GM15510 (cell line): ENCODE results near the gene DNAH5.

Experiments used
- POLR2A ChIP-seq: IDR thresholded peaks from 3 replicates; pipeline ENCODE4 v1.6.1; 2011; ENCODE audit warnings: borderline replicate concordance; ENCODE audit not compliant: insufficient read length; ENCODE audit errors: extremely low read depth

The DNAH5 gene, protein sequence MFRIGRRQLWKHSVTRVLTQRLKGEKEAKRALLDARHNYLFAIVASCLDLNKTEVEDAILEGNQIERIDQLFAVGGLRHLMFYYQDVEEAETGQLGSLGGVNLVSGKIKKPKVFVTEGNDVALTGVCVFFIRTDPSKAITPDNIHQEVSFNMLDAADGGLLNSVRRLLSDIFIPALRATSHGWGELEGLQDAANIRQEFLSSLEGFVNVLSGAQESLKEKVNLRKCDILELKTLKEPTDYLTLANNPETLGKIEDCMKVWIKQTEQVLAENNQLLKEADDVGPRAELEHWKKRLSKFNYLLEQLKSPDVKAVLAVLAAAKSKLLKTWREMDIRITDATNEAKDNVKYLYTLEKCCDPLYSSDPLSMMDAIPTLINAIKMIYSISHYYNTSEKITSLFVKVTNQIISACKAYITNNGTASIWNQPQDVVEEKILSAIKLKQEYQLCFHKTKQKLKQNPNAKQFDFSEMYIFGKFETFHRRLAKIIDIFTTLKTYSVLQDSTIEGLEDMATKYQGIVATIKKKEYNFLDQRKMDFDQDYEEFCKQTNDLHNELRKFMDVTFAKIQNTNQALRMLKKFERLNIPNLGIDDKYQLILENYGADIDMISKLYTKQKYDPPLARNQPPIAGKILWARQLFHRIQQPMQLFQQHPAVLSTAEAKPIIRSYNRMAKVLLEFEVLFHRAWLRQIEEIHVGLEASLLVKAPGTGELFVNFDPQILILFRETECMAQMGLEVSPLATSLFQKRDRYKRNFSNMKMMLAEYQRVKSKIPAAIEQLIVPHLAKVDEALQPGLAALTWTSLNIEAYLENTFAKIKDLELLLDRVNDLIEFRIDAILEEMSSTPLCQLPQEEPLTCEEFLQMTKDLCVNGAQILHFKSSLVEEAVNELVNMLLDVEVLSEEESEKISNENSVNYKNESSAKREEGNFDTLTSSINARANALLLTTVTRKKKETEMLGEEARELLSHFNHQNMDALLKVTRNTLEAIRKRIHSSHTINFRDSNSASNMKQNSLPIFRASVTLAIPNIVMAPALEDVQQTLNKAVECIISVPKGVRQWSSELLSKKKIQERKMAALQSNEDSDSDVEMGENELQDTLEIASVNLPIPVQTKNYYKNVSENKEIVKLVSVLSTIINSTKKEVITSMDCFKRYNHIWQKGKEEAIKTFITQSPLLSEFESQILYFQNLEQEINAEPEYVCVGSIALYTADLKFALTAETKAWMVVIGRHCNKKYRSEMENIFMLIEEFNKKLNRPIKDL (N-terminal part only)

GRCh38 chr5:13944560-13945199 lies at the start of gene DNAH5:
TSS of gene DNAH5 (minus strand) at chr5:13944688. CDS start at chr5:13944438, 250 bp downstream.
- TF ChIP-seq POLR2A, result no peak

DNA sequence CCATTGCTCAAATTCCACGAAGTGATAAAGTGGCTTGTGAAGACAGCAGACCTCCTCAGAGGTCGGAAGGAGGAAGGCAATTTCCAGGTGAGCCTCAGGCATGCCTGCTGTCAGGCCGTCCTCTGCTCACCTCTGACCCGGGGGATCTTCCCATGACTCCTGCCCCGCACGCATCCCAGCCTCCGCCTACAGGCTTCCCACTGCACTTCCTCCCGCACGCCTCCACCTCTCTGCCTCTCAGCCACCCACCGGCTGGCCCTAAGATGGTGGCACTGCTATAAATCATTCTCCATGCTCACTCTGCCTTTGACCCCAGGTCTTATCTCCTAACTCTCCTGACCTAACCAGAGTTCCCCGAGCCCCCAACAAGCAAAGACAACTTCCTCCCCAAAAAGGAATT lies 49.4 kb upstream of the DNAH5 start:
- TF ChIP-seq POLR2A, result no peak

GRCh38 chr5:13992795-13993194 lies 48.3 kb upstream of the DNAH5 start:
- TF ChIP-seq POLR2A, result no peak

DNA sequence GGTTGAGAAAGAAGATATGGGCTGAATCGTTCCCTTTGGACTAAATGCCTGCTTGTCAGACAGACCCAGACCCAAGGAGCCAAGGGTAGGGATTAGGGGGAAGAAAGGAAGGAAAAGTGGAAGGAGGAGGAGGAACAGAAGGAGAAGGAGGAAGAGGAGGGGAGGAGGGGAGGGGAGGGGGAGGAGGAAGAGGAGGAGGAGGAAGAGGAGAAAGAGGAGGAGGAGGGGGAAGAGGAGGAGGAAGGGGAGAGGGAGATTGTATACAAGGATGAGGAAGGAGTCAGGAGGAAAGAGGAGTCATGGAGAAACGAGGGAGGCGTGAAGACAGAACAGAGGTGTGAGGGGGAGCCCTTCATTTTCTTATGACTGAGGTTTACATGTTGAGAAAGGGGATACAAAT lies 46.9 kb upstream of the DNAH5 start:
- no peak for TF ChIP-seq POLR2A

GRCh38 chr5:13990896-13991295 lies 46.4 kb upstream of the DNAH5 start:
- TF ChIP-seq POLR2A, result no peak

- TF ChIP-seq POLR2A, result no peak
Measured at GRCh38 chr5:13989832-13990231, 45.3 kb upstream of the DNAH5 start.

DNA sequence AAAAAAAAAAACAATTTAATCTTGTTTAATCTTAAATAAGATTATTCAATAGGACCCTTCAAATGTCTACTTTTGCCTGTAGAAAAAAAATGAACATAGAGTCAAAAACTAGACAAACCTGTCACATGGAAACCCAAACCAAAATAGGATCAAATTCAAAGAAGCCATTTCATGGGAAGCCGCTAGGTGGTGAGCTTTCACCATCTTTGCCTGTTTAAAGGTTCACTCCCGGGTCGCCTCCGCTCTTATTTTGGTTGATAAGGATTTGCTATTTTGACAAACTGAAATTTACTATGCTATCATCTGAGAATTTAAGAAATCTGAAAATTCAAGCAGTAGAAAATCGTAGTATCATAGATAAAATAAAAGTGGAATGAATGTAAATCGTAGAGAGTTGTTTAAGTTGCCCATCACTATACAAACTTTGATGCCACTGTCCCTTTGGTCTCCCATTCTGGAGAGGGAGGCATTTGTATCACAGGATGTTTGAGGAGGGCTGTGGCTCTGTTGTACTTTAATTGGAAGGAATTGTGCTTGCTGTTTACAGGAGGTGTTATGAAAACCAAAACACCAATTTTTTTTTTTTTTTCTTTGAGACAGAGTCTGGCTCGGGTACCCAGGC lies 43.5 kb upstream of the DNAH5 start:
- TF ChIP-seq POLR2A, result no peak

- TF ChIP-seq POLR2A, result no peak
Measured at GRCh38 chr5:13985731-13986418, 41.4 kb upstream of the DNAH5 start.

DNA sequence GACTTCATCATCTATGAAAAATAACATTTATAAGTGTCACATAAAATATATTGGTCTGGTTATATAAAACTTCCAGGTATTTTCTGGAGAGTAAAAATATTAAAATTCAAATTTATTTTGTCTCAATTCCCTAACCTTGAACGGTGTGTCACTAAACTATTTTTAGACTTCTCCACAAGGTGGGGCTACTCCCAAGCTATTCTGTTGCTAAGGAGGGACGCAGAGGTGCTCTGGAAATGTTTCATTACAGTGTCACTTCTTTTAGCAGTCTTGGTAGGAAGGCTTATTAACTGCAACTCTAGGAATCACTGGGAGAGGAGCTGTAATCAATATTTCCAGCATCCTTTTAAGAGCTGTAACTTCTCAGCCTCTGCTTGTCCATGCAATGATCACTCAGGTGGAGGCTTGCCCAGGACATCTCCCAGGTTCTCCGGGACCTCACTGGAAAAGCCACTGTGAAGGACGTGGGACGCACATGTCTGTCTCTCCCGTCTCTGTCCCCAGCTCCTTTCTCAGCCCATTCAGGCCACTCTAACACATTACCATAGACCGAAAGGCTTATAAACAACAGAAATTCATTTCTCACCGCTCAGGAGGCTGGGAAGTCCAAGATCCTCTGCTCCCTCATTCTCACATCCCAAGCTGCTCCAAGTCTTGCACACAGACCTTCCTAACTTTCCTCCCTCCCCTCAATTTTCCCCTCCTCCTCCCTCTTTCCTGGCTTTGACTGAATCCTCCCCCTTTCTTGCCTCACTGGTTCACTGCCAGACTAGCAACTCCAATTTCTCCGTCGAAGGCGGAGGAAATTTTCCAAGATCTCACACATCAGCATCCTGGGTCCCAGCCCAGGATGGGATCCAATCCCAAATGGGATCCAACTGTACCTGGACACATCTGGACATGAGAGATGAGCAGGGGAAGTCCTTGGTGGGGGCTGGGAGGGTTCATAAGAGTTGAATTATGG lies 32.7 kb upstream of the DNAH5 start:
- TF ChIP-seq POLR2A, result no peak

GRCh38 chr5:13976223-13976622 lies 31.7 kb upstream of the DNAH5 start:
- no peak for TF ChIP-seq POLR2A

DNA sequence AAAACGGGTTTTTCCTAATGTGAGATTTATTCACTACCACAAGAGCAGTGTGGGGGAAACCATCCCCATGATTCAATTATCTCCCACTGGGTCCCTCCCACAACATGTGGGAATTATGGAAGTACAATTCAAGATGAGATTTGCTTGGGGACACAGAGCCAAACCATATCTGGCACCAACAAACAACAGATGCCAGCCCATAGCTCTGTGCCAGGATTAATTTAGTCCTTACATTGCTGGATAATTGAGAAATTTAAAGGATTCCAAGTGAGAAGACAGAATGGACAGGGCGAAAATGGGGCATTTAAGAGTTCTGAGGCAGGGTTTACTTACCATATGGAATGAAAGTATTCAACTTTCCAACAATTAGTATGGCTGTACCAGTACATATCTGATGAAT lies 30.8 kb upstream of the DNAH5 start:
- no peak for TF ChIP-seq POLR2A

DNA sequence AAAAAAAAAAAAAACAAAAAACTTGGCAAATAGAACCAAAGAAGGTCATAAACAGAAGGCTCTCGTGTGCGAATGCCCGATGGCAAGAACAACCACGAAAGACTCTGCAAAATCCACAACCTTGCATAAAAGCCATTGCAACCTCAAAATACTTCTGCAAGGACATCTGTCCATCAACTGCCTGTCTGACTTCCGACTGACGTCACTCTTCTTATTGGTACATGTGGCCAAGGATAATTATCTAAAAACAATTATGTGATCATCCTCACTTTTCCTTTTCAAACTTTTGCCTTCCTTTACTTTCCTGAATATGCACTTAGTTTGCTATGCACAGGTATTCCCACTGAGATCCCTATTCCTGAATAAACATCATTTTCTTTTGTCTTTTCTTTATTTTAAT lies 29.2 kb upstream of the DNAH5 start:
- no peak for TF ChIP-seq POLR2A
